ENCODE data around the gene KCNC3. TPM values are rescaled to one million over a fixed set of nuclear protein-coding genes. Genes with fewer than 3 reads are reported as not detected.

The KCNC3 gene
- total and polyA plus RNA-seq, 3 experiments from 2014 or later: 0.68 to 0.73 TPM; not detected in 1

Other genes starting within 250 kb of the KCNC3 start
- not detected for gene IZUMO2, start 166.1 kb downstream of the KCNC3 start, total RNA-seq
- not detected for gene IZUMO2, start 166.1 kb downstream of the KCNC3 start, polyA plus RNA-seq
- gene MYH14, start 125.8 kb downstream of the KCNC3 start, total RNA-seq: not detected
- not detected for gene MYH14, start 125.8 kb downstream of the KCNC3 start, polyA plus RNA-seq
- gene NAPSA, start 36.3 kb upstream of the KCNC3 start, total RNA-seq: 10 to 100 TPM; 19.7 to 22.5 TPM
- gene NAPSA, start 36.3 kb upstream of the KCNC3 start, polyA plus RNA-seq: 1.6 TPM
- 10 to 100 TPM; 79.7 to 82.3 TPM for gene NR1H2, start 47.1 kb upstream of the KCNC3 start, total RNA-seq
- gene NR1H2, start 47.1 kb upstream of the KCNC3 start, polyA plus RNA-seq: 95.5 TPM
- 100 to 1,000 TPM; 154 to 160 TPM for gene POLD1, start 55.0 kb upstream of the KCNC3 start, total RNA-seq
- gene POLD1, start 55.0 kb upstream of the KCNC3 start, polyA plus RNA-seq: 29.4 TPM
- 1 to 10 TPM in 1 of 2 experiments, under 1 TPM in 1; 1.00 to 2.2 TPM for gene SPIB, start 89.6 kb upstream of the KCNC3 start, total RNA-seq
- gene SPIB, start 89.6 kb upstream of the KCNC3 start, polyA plus RNA-seq: 0.52 TPM
- under 1 TPM; 0.07 to 0.24 TPM for gene MYBPC2, start 103.5 kb upstream of the KCNC3 start, total RNA-seq
- gene MYBPC2, start 103.5 kb upstream of the KCNC3 start, polyA plus RNA-seq: not detected
- 10 to 100 TPM; 74.7 to 74.8 TPM for gene EMC10, start 147.1 kb upstream of the KCNC3 start, total RNA-seq
- 11.4 TPM for gene EMC10, start 147.1 kb upstream of the KCNC3 start, polyA plus RNA-seq
- gene GARIN5A, start 147.5 kb upstream of the KCNC3 start, total RNA-seq: under 1 TPM; 0.57 to 0.97 TPM
- gene GARIN5A, start 147.5 kb upstream of the KCNC3 start, polyA plus RNA-seq: 0.33 TPM
- gene JOSD2, start 181.8 kb upstream of the KCNC3 start, total RNA-seq: 10 to 100 TPM; 47.4 to 50.9 TPM
- gene JOSD2, start 181.8 kb upstream of the KCNC3 start, polyA plus RNA-seq: 28.4 TPM
- not detected for gene ASPDH, start 184.5 kb upstream of the KCNC3 start, total RNA-seq
- gene ASPDH, start 184.5 kb upstream of the KCNC3 start, polyA plus RNA-seq: not detected
- gene LRRC4B, start 239.1 kb upstream of the KCNC3 start, total RNA-seq: not detected
- not detected for gene LRRC4B, start 239.1 kb upstream of the KCNC3 start, polyA plus RNA-seq

Data from CD8-positive, alpha-beta memory T cell (primary cell).